Measurements from ENCODE around the gene PARS2. TPM values are rescaled to one million over a fixed set of nuclear protein-coding genes. Genes with fewer than 3 reads are reported as not detected.

PARS2 gene
- total RNA-seq, 4 donors from 2014 or later = 2.2 to 6.4 (median 5.6) TPM

DNA sequence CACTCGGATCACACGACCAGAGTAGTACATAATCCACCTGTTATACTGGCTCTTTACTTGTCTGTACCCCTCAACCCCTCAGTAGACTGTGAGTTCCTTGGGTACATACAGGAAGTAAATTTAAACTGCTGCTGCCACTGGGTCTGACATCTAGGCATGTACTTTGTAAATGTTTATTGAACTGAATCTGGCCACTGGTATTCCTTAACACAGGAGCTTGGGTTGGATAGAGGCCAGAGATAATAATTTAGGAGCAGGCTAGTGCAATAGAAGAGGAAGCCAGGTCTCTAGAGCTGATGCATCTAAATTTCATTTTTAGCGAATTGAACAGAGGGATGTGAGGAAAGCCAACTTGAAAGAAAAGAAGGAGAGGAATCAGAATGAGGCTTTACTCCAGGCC is 36.3 kb downstream of the PARS2 start:
- H3K4me1 ChIP-seq = peaks cover 0 to 11% (median 0%) of the 10 kb centered on the region in 3 donors
- peaks cover 0 to 10% (median 0%) of the 10 kb centered on the region in 3 donors for H3K9me3 ChIP-seq
- H3K27me3 ChIP-seq = no peaks in the 10 kb centered on the region
- H3K4me3 ChIP-seq = no peak overlapping the region
- H3K27ac ChIP-seq = peak overlapping the region in 2 of 4 donors; percentile 9 to 22
- WGBS, 2 donors (ENCODE audit: low coverage in 1 of 2) = 22 to 42% methylated on average over 3 of the region's 3 CpGs
- peaks cover 0 to 100% of the 10 kb centered on the region in 2 donors for H3K36me3 ChIP-seq
- no peak for ATAC-seq
- no peak for TF ChIP-seq POLR2A (IDR thresholded peaks at IDR 0.05)
- no peak for TF ChIP-seq EP300 (IDR thresholded peaks at IDR 0.05)
- TF ChIP-seq, protein P1, sequence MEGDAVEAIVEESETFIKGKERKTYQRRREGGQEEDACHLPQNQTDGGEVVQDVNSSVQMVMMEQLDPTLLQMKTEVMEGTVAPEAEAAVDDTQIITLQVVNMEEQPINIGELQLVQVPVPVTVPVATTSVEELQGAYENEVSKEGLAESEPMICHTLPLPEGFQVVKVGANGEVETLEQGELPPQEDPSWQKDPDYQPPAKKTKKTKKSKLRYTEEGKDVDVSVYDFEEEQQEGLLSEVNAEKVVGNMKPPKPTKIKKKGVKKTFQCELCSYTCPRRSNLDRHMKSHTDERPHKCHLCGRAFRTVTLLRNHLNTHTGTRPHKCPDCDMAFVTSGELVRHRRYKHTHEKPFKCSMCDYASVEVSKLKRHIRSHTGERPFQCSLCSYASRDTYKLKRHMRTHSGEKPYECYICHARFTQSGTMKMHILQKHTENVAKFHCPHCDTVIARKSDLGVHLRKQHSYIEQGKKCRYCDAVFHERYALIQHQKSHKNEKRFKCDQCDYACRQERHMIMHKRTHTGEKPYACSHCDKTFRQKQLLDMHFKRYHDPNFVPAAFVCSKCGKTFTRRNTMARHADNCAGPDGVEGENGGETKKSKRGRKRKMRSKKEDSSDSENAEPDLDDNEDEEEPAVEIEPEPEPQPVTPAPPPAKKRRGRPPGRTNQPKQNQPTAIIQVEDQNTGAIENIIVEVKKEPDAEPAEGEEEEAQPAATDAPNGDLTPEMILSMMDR (IDR thresholded peaks at IDR 0.05) = no peak
- peak; percentile 34 for TF ChIP-seq POLR2AphosphoS5 (IDR thresholded peaks at IDR 0.05)

DNA sequence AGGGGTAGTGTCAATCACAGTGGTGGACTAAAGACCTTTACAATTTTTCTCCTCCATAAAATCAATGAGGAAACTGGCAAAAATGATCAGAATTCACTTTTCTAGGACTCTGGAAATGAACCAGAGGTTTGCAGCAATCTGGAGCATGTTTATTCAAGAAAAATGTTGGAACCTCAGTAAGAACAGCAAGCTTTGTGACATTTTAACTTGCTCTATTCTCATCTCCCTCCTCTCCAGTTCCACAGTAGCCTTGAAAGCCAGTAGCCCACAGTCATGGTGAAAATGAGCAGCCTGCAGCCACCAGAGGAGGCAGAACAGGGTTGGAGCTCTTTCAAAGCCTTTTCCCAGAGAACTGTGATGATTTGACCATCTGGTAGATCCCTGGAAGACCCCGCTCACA is 39.6 kb downstream of the PARS2 start:
- Histone ChIP-seq H3K36me3 (peaks cover 0 to 100% of the 10 kb centered on the region in 2 donors), H3K4me3 (no peak overlapping the region), H3K4me1 (peaks cover 0 to 11% (median 0%) of the 10 kb centered on the region in 3 donors), H3K9me3 (peaks cover 0 to 10% (median 0%) of the 10 kb centered on the region in 3 donors), H3K27ac (no peak overlapping the region), H3K27me3 (no peaks in the 10 kb centered on the region)
- TF ChIP-seq POLR2A (IDR thresholded peaks at IDR 0.05) = no peak
- TF ChIP-seq, protein P1 (IDR thresholded peaks at IDR 0.05) = no peak
- TF ChIP-seq EP300 (IDR thresholded peaks at IDR 0.05) = no peak
- WGBS, 2 donors (ENCODE audit: low coverage in 1 of 2) = 88 to 100% methylated on average over 1 of the region's 1 CpG
- no peak for ATAC-seq

DNA sequence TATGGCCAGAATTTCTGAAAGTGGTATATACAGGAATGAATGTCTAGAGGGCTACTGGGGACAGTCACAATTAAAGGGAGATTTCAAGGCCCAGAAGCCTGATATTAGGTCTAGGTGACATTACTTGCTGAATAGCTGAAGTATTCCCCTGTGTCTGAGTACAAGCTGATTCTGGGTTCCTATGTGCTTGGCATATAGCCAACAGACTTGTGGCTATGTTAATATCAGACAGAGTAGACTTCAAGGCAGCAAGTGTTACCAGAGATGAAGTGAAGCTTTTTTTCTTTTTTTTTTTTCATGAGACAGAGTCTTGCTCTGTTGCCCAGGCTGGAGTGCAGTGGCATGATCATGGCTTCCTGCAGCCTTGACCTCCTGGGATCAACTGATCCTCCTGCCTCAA is 40.3 kb downstream of the PARS2 start:
- no peak for TF ChIP-seq EP300 (IDR thresholded peaks at IDR 0.05)
- TF ChIP-seq, protein P1 (IDR thresholded peaks at IDR 0.05) = no peak
- TF ChIP-seq POLR2AphosphoS5 (IDR thresholded peaks at IDR 0.05) = no peak
- TF ChIP-seq POLR2A (IDR thresholded peaks at IDR 0.05) = no peak
- peaks cover 0 to 14% (median 0%) of the 10 kb centered on the region in 3 donors for H3K4me1 ChIP-seq
- no peak for ATAC-seq
- H3K4me3 ChIP-seq = no peak overlapping the region
- no peak overlapping the region for H3K27ac ChIP-seq
- peaks cover 0 to 10% (median 0%) of the 10 kb centered on the region in 3 donors for H3K9me3 ChIP-seq
- H3K27me3 ChIP-seq = no peaks in the 10 kb centered on the region
- H3K36me3 ChIP-seq = peaks cover 0 to 100% of the 10 kb centered on the region in 2 donors

DNA sequence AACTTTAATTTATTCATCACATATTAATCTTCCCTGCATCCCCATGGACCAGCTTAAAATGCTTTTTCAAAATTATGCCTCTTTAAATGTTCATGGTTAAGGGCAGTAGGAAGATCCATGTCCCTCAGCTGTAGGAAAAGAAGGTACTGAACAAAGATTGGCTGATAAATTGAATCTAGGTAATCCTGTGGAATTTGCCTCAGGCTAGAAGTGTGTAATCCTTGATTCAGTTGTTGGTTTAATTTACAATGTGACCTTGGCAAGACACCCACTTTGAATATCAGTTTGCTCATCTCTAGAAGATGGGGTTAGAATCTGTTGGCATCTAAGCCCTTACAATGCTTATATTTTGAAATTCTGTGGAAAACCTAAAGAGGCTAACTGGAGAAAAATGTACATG is 42.6 kb downstream of the PARS2 start:
- no peaks in the 10 kb centered on the region for H3K27me3 ChIP-seq

More for the DNA sequence above, 42.6 kb downstream of the PARS2 start:
- peaks cover 0 to 10% (median 0%) of the 10 kb centered on the region in 3 donors for H3K9me3 ChIP-seq
- ATAC-seq = no peak
- TF ChIP-seq POLR2AphosphoS5 (IDR thresholded peaks at IDR 0.05) = no peak
- no peak for TF ChIP-seq POLR2A (IDR thresholded peaks at IDR 0.05)
- no peak for TF ChIP-seq EP300 (IDR thresholded peaks at IDR 0.05)
- TF ChIP-seq, protein P1 (IDR thresholded peaks at IDR 0.05) = no peak
- H3K27ac ChIP-seq = no peak overlapping the region
- H3K4me1 ChIP-seq = peaks cover under 1 to 8% (median 3%) of the 10 kb centered on the region in 3 donors
- peaks cover 0 to 93% of the 10 kb centered on the region in 2 donors for H3K36me3 ChIP-seq
- no peak overlapping the region for H3K4me3 ChIP-seq
